Glomerular endothelial cell (primary cell): ENCODE measurements around the gene MPEG1. TPM values are rescaled to one million over a fixed set of nuclear protein-coding genes. Genes with fewer than 3 reads are reported as not detected.

Source experiments
- DNase-seq: peaks from one replicate; pipeline ENCODE4 v3.0.0-alpha.2; 2011; ENCODE audit warnings: low read depth, low spot score; ENCODE audit errors: extremely low read depth
- total RNA-seq: library from RNA; depleted of rRNA; stranded (reverse); fragments of >200 nt; gene quantifications from 2 replicates; pipeline ENCODE4 v1.2.3, GENCODE V29; 2015

The MPEG1 gene, protein sequence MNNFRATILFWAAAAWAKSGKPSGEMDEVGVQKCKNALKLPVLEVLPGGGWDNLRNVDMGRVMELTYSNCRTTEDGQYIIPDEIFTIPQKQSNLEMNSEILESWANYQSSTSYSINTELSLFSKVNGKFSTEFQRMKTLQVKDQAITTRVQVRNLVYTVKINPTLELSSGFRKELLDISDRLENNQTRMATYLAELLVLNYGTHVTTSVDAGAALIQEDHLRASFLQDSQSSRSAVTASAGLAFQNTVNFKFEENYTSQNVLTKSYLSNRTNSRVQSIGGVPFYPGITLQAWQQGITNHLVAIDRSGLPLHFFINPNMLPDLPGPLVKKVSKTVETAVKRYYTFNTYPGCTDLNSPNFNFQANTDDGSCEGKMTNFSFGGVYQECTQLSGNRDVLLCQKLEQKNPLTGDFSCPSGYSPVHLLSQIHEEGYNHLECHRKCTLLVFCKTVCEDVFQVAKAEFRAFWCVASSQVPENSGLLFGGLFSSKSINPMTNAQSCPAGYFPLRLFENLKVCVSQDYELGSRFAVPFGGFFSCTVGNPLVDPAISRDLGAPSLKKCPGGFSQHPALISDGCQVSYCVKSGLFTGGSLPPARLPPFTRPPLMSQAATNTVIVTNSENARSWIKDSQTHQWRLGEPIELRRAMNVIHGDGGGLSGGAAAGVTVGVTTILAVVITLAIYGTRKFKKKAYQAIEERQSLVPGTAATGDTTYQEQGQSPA
- total RNA-seq: not detected in 2 replicates

DNA sequence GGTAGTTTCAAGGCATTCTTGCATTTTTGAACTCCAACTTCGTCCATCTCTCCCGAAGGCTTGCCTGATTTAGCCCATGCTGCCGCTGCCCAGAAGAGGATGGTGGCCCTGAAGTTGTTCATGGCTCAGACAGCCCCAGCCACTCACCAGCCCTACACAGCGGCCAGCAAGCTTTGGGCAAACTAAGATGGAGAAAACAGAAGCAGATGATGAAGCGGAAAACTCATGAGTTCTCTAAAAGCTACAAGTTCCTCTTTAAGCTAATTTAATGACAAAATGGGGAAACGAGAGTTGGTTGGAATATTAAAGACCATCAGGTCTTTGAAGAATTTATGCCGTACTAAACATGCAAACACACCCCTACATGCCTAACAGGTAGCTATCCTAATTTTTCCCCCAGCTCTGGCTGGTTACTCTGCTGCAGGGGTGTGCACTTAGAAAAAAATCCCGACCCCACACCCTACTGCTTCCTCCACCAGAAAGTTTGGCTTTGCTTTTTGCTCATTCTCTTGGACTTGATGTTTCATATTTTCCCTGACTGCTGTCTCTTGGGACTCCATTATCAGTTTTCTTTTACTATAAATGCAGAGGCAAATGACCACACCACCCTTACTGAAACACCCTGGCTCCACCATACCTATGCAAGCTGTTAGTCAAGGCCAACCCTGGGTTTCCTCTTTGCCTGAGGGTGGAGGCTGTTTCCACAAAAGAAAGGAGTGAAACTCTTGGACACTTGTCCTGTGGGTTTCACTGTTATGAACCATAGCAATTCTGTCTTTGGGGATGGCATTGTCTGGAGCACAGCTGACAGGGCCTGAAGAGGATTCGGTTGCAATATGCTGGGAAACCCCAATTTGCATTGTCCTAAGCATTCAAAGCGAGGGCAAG lies at the start of gene MPEG1:
MPEG1 (minus strand) TSS at position 184 of the 888 bp plus-strand sequence; CDS start at position 122, 62 bp downstream.
- DNase-seq: no peak

DNA sequence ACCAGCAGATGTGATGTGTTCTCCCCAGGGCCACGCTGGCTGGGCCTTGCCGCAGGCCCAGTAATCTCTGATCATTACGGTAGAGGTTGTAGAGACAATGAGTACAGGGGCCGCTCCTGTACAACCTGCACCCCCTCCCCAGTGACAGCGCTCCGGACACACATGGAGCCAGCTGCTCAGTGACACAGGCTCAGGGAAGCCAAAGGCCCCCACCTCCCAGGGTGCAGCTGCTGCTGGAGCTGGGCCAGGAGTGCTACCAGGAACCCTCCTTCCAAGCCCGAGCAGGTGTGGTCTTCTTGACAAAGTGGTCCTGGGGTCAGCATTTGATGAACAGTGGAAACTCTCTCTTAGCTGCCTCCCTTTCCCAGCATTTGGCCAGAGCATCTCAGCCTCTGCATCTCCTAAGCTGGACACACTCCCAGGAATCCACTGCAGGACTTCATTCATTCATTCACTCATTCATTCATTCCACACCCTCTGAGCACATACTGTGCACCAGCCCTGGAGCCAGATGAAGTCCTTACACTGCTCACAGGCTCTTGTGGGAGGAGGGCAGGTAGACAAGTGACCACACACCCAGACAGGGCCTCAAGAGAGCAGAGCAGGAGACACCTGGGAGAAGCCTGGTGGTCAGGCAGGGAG lies 49.6 kb upstream of the MPEG1 start:
- no peak for DNase-seq

DNA sequence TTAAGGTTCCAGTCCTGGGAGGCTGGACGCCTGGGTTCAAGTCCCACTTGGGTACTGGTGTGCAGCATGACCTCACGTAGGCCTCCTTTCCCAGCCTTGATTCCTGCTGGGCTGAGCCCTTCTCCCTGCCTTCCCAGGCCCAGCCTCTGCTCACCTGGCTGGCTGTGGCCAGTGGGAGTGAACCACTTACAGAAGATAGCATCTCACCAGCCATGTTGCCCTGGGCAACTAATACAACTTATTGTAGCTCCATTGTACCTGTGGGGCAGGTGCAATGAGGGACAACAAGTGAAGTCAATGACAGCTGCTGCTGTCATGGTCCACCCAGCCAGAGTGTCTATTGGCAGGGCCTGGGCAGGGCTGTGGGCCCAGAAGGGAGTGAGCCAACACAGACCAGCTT lies 48.4 kb upstream of the MPEG1 start:
- no peak for DNase-seq

DNA sequence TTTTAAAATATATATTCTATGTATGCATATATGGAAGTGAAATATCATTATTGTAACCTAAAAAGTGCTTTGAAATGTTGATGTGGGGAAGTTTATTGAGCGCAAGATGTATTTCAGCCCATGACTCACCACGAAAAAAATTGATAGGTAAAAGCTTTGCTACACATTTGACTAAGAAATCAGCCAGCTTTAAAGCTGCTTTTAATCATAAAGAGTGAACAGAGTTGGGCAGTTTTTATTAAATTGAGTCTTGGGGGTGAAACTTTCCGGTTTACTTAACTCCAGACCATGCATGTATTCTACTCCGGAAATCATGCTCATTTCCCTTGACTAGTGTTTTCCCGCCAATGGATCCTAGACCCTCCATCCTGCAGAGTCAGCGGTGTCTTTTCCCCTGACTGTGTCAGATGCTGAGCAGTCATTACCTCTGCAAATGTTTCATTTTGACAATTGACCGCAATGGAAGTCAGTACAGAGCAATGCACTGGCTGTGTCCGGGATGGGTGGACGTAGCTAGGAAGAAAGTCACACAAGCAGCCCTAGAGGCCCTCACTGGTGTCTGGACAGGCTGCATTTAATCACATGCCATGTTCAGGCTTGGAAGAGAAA lies 47.2 kb upstream of the MPEG1 start:
- no peak for DNase-seq

DNA sequence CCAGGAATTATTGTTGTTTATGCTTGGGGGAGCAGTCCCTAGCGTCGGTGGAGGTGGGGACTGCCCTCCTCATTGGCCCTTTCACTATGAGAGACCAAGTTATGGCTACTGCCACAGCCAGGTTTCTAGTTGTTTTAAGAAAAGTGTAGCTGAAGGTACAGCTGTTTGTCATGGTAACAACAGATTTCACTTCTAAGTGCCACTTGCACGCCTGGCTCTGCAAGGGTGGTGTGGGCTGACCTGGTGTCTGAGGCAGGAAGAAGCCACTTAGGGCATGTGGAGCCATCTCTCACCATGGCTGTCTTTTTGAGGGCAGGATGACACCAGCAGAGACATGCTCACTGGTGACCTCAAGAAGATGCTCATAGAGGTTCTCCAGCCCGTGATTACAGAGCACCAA lies 46.3 kb upstream of the MPEG1 start:
- DNase-seq: no peak

DNA sequence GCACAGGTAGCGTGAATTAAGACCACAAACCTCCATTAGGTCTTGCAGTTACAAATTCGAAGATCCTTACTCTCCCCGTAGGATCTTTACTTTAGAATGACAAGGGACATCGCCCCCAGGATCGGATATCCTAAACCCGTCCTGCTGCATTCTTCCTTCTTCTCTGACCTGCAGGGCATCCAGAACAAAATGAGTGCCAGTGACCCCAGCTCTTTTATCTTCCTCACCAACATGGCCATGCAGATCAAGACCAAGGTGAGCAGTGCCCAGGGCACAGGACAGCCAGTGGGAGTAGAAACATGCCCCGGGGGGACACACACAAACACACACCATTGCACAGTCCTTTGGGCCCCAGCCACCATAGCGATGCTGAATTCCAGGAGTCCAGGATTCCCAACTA lies 42.6 kb upstream of the MPEG1 start:
- DNase-seq: no peak

DNA sequence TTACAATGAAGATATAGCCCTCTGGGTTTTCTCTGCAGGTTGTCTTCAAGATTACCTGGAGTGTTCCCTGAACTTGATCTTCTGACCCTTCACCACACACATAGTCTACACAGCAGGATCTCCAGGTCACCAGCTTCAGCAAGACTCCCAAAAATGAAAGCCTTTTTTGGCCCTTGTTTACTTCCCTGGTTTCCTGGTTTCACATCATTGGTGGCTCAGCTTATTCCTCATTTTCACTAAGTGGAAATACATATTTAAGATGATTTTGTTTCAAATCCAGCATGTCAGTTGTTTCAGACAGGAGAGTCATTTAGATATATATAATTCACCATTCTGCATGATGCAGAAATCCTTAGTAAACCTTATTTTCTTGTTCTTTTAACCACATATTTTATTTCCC lies 41.6 kb upstream of the MPEG1 start:
- no peak for DNase-seq

DNA sequence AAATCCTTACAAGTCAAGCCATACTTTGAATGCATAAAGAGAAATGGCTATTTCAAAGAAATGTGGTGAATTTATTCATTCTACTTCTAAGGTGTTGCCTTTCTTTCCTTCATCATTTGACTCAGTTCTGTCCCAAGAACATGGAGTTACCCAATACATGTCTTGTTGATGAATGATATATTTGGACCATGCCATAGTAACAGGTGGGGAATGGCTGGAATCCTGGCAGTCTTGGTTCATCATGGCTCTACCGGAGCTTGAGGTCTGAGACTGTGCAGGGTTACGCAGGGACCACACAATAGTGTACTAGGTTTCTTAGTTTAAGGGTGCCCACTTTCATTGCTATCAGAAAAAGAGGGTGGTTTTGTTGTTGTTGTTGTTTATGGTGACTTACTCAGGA lies 40.3 kb upstream of the MPEG1 start:
- DNase-seq: no peak

DNA sequence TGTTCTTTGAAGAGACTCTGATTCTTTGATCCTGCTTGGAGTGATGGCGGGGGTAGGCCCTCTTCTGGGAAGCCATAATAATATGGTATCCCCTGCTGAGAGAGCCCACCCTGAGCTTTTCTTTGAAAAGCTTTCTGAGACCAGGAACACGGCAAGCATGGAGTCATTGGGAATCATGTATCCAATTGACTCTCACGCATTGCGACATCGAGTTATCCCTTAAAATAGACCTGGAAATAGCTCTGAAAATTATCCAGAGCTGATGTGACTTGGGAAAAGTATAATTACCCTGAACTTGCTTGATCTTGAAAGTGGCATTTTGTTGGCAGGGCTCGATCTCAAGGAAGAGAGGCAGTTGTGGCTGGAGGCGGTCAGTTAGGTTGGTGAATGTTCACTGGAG lies 36.8 kb upstream of the MPEG1 start:
- no peak for DNase-seq

DNA sequence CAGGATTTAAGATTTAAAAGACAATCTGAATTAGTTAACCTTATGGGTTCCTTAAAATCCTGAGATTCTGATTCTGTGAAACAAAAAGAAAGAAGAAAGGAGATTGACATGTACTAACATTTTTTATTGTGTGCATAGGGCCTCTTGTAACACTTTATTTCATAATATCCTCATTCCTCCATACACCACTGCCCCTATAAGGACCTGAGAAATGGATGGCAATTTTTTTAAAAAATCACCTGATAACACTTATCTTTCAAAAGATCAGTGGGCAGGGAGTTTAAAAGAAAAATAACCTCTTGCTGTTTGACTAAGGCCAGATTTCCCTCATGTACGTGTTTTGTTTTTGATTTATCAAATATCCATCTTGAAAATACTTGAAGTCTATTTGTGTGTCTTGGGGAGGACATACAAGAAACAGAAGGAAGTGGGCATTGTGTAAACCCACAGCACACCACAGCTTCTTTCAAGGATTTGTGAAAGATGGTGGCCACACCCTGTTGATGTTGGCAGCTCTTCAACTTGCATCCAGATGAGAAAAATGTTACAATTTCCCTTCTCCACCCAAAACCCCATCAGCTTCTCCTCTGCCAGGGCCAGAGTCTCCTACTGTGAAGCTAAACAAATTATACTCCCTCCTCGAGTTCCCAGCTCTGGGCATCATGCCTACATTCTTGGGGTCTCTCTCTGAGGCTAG lies 35.0 kb upstream of the MPEG1 start:
- DNase-seq: no peak

DNA sequence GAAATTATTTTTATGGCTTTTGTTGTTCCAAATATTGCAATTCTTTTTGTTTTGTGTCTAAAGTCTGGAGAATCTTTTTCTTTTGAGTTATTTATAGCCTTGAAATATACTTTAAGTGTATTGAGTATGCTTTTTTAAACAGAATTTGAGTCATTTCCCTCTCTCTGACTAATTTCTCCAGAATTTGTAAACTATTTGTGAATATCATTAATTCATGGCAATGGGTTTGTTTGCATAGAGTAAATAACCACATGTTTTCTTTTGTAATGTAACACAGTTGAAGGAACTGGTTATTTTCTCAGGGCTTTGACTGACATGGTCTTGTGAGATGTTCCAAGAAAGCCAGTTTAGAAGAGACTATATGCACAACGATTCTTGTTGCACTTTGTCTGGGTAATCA lies 30.9 kb upstream of the MPEG1 start:
- DNase-seq: no peak

DNA sequence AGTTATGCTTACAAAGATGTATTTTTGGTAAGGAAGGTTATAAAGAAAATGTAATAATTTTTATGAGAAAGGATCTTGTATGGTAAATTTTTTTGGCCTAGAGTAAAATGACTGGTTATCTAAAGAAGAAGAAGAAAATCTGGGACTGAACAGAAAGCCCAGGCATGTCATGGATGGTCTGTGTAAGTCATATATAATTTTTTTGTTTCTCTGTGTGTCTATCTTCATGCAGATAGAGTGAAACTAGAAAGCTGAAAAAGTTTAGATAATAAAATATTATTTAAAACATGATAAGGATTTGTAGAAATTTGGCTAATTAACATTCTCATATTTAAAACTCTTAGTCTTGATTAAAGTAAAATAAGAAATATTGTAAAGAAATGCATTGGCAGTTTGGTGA lies 27.6 kb upstream of the MPEG1 start:
- no peak for DNase-seq

DNA sequence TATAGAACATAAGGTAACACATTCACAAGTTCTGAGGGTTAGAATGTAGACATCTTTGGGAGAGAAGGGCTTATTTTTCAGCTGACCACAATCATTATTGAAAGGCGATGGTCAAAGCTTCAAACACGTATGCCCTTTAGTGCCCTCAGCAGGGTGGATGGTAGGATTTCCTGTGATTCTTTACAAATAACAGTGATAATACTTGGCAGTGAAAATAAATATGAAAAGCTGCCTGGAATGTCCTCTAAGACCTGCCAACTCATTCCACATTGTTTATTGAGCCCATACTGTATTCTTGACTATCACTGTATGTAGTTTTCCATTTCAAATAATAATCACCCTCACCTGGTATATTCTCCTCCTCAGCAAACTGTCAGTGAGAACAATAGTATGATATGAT lies 13.7 kb upstream of the MPEG1 start:
- no peak for DNase-seq

DNA sequence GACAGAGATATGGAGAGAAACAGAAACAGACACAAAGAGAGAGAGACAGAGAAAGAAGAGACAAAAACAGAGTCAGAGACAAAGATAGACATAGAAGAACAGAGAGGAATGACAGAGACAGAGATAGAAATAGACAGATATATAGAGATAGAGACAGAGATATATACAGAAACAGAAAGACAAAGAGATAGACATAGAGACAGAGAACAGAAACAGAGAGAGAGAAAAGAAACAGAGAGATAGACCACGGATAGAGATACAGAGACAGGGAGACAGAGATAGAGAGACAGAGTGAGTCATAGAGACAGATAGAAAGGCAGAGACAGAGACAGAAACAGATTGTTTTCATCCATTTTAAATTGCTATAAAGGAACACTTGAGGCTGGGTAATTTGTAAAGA lies 12.3 kb upstream of the MPEG1 start:
- no peak for DNase-seq

DNA sequence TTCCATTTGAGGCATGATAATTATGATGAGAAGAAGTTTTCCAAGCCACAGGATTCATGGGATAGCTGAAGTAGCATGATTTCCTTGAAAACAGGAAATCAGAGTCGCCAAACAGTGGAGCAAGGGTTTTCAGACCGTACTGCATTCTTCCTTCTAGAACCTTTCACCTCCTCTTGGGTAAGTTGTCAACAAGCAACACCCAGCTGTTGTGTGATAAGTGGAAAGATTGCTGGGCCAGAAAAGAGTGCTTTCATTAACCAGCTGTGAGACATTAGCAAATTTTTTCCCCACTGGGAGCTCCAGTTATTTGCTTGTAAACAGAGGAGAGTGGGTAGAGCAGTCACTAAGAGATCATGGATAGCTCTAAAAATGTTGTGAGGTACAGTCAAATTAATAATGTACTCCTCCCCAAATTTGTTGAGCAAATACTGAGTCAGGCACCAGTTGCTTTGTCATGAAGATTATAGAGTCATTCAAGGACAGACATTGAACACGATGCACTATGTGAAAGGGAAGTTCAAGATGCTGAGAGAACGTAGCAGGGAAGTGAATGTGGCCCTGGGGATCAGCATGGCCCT lies 11.7 kb upstream of the MPEG1 start:
- no peak for DNase-seq

DNA sequence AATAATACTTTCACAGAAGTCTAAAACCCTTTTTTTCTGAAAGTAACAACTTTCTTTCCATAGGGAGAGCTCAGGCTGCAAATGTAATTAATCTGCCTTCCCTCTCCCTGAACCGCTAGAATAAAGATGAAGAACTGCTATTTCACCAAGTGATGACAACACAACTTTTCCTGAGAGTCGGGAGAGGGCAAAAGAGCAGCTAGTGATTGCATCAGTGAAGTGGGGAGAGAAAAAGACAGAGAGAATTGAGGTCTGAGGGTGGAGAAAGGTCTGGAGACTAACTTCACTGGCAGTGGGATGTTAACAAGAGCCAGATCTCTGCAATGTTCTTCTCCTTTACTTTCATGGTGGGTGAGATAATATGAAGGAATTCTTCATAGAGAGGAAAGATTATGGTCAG lies 10.9 kb upstream of the MPEG1 start:
- no peak for DNase-seq

DNA sequence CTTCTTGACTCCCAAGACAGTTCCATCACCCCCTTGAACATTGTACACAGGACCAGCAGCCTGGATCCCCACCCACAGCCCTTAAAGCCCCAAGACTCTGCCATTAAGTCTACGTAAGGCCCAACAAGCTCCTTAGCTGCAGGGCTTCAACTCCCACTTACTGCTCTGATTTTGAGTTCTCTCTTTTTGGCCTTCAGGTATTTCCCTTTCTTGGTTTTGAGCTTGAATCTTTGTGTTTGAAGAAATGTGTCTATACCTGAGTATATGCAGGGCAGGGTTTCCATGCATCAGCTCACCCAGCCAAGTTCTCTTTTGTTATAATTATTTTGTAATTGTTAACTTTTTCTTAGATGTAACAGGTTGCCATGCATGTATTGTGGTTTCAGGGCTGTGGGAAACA lies 10.4 kb upstream of the MPEG1 start:
- DNase-seq: no peak

DNA sequence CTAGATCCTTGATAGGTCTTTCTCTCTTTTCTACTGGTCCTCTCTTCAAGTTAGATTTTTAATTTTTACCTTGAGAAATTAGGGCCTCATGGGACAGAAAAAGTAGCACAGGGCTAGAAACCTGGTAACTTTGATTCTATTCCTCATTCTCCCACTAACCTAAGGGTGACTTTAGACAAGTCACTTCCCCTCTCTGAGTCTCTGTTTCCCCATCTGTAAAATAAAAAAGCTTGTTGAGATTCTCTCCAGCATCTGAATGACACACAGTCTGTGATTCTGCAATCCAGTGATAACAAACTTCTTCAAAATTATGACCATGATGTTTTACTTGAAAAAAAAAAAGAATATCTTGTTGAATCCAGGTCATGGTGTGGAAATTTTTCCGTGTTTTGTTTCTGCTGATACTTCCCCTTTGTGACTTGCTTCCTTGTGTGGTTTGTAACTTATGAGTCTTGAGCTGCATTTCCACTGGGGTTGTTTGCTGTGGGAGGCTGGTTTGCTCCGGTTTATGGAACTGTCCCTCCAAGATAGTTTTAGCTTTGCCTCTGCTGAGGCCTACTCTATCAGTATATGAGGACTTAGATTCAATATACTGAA lies 9.8 kb upstream of the MPEG1 start:
- no peak for DNase-seq

DNA sequence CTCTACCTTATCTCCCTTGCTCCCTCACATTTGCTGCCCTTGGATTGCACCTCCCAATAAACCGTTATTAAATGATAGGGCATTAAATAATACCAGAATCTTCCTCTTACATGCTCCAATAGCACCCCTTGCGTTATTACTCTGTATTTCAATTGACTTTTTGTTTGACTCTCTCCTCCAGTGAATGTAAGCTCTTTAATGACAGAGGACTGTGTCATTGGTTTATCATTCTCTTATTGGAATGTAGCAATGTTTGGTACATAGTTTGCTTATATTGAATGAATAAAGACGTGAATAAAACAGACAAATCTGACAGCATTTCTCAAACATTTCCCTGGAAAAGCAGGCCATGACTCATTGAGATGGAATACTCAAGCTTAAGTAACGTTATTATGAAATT lies 8.7 kb upstream of the MPEG1 start:
- DNase-seq: no peak
